ENCODE measurements around the gene MICB. TPM values are rescaled to one million over a fixed set of nuclear protein-coding genes. Genes with fewer than 3 reads are reported as not detected.
A peak's percentile ranks its signal among the peaks of the same experiment; 100 is the strongest.

Gene MICB
- total and polyA plus RNA-seq, 2 donors (not counting 1 experiment from before 2014, with no cell fraction given), result 24.2 to 30.9 TPM

- intact Hi-C loops (cut with micrococcal nuclease), result no loop called here
- Histone ChIP-seq H3K27me3 (replicated peaks in 1 of 4; ENCODE audit: control extremely low read depth in 1 of 4, control insufficient read depth in 3 of 4, insufficient read depth in 4 of 4, low read length in 3 of 4) (no peaks in the 10 kb centered on the region), H3K9ac (ENCODE audit: low read length) (no peak overlapping the region), H3K27ac (ENCODE audit: low read length in 2 of 2) (no peak overlapping the region), H4K20me1 (ENCODE audit: control insufficient read depth, insufficient read depth, low read length, poor library complexity, severe bottlenecking) (peaks cover 62% of the 10 kb centered on the region), H3K9me3 (ENCODE audit: control extremely low read depth in 1 of 3, control insufficient read depth in 2 of 3, insufficient read depth in 1 of 3, low read length in 2 of 3) (no peaks in the 10 kb centered on the region), H3K4me2 (replicated peaks; ENCODE audit: low read depth, low read length, poor library complexity, severe bottlenecking) (no peak overlapping the region), H3K4me3 (ENCODE audit: control extremely low read depth in 1 of 5, extremely low read depth in 1 of 5, insufficient read depth in 1 of 5, low read depth in 2 of 5, low read length in 4 of 5) (no peak overlapping the region), H2AFZ (ENCODE audit: insufficient read depth, low read depth, low read length, poor library complexity, severe bottlenecking) (no peak overlapping the region), H3K4me1 (ENCODE audit: control insufficient read depth in 2 of 2, insufficient read depth in 2 of 2, low read length in 2 of 2) (no peaks in the 10 kb centered on the region), H3K79me2 (ENCODE audit: control insufficient read depth, insufficient read depth, low read length) (peaks cover 10% of the 10 kb centered on the region), H3K36me3 (replicated peaks in 1 of 2; ENCODE audit: control extremely low read depth in 1 of 2, control insufficient read depth in 1 of 2, extremely low read depth in 1 of 2, insufficient read depth in 2 of 2, low read length in 1 of 2) (peaks cover 3 to 63% of the 10 kb centered on the region in 2 experiments)
- Mint-ChIP-seq H3K4me1 (peaks cover 14% of the 10 kb centered on the region), H3K27ac (no peak overlapping the region), H3K27me3 (no peaks in the 10 kb centered on the region), H3K4me3 (no peak overlapping the region), H3K9me3 (ENCODE audit: insufficient read depth) (no peaks in the 10 kb centered on the region)
- POLR2A ChIA-PET, result interaction anchor here (0.6 kb wide), 1 partner anchor 138 kb away, joined by 11 read pairs; no protein-coding TSS in a partner anchor
- CTCF ChIA-PET, result interaction anchor here (1.3 to 1.4 kb wide), 2 partner anchors 10 to 259 kb away, joined by 3 to 4 read pairs; no protein-coding TSS in a partner anchor
- DNase-seq (no peak), ATAC-seq (ENCODE audit: low read depth) (no peak)
- WGBS (ENCODE audit: insufficient coverage), result 100% methylated on average over 1 of the region's 7 CpGs
- TF ChIP-seq EZH2 (IDR thresholded peaks at IDR 0.05; ENCODE audit: borderline replicate concordance, insufficient read depth, low read depth, low read length, poor library complexity, severe bottlenecking) (no peak), CTCF (IDR thresholded peaks at IDR 0.05) (no peak)
These were observed 33.2 kb downstream of the MICB start for GRCh38 chr6:31531162-31531561.

GRCh38 chr6:31531771-31532643, 34.1 kb downstream of the MICB start:
- no peak for DNase-seq
- Mint-ChIP-seq H3K4me1 (peaks cover 14% of the 10 kb centered on the region), H3K9me3 (ENCODE audit: insufficient read depth) (no peaks in the 10 kb centered on the region), H3K27me3 (no peaks in the 10 kb centered on the region), H3K27ac (peak overlapping the region; percentile 15), H3K4me3 (no peak overlapping the region)
- WGBS (ENCODE audit: insufficient coverage), result 78% methylated on average over 1 of the region's 9 CpGs
- ATAC-seq (ENCODE audit: low read depth), result no peak
- H4K20me1 ChIP-seq (ENCODE audit: control insufficient read depth, insufficient read depth, low read length, poor library complexity, severe bottlenecking), result peaks cover 71% of the 10 kb centered on the region
- H3K27ac ChIP-seq (ENCODE audit: low read length in 2 of 2), result no peak overlapping the region
- no peak overlapping the region for H3K4me2 ChIP-seq (replicated peaks; ENCODE audit: low read depth, low read length, poor library complexity, severe bottlenecking)
- no peak overlapping the region for H3K4me3 ChIP-seq (ENCODE audit: control extremely low read depth in 1 of 5, extremely low read depth in 1 of 5, insufficient read depth in 1 of 5, low read depth in 2 of 5, low read length in 4 of 5)
- POLR2A ChIA-PET, result interaction anchor here (0.6 kb wide), 1 partner anchor 139 kb away, joined by 11 read pairs; no protein-coding TSS in a partner anchor
- peaks cover 15% of the 10 kb centered on the region for H3K79me2 ChIP-seq (ENCODE audit: control insufficient read depth, insufficient read depth, low read length)
- intact Hi-C loops (cut with micrococcal nuclease), result no loop called here
- CTCF ChIA-PET, result interaction anchor here (1.3 to 1.4 kb wide), 2 partner anchors 9 to 258 kb away, joined by 3 to 4 read pairs; no protein-coding TSS in a partner anchor
- no peaks in the 10 kb centered on the region for H3K9me3 ChIP-seq (ENCODE audit: control extremely low read depth in 1 of 3, control insufficient read depth in 2 of 3, insufficient read depth in 1 of 3, low read length in 2 of 3)
- TF ChIP-seq CTCF (IDR thresholded peaks at IDR 0.05) (no peak), EZH2 (IDR thresholded peaks at IDR 0.05; ENCODE audit: borderline replicate concordance, insufficient read depth, low read depth, low read length, poor library complexity, severe bottlenecking) (no peak)
- no peak overlapping the region for H2AFZ ChIP-seq (ENCODE audit: insufficient read depth, low read depth, low read length, poor library complexity, severe bottlenecking)
- peaks cover 4 to 71% of the 10 kb centered on the region in 2 experiments for H3K36me3 ChIP-seq (replicated peaks in 1 of 2; ENCODE audit: control extremely low read depth in 1 of 2, control insufficient read depth in 1 of 2, extremely low read depth in 1 of 2, insufficient read depth in 2 of 2, low read length in 1 of 2)
- no peaks in the 10 kb centered on the region for H3K27me3 ChIP-seq (replicated peaks in 1 of 4; ENCODE audit: control extremely low read depth in 1 of 4, control insufficient read depth in 3 of 4, insufficient read depth in 4 of 4, low read length in 3 of 4)
- no peaks in the 10 kb centered on the region for H3K4me1 ChIP-seq (ENCODE audit: control insufficient read depth in 2 of 2, insufficient read depth in 2 of 2, low read length in 2 of 2)
- H3K9ac ChIP-seq (ENCODE audit: low read length), result no peak overlapping the region
